HG02970 (cell line): ENCODE data around the gene CEMP1.

Experiments used
- ATAC-seq: cut with Tn5 transposase; IDR thresholded peaks from one replicate; pipeline ENCODE4 v1.9.1; 2021; ENCODE audit warnings: mild to moderate bottlenecking, moderate library complexity, moderate number of reproducible peaks; ENCODE audit not compliant: unreplicated experiment, low FRiP score

CEMP1 gene

GRCh38 chr16:2507052-2507659 lies 24.1 kb downstream of the CEMP1 start:
- ATAC-seq, result no peak

DNA sequence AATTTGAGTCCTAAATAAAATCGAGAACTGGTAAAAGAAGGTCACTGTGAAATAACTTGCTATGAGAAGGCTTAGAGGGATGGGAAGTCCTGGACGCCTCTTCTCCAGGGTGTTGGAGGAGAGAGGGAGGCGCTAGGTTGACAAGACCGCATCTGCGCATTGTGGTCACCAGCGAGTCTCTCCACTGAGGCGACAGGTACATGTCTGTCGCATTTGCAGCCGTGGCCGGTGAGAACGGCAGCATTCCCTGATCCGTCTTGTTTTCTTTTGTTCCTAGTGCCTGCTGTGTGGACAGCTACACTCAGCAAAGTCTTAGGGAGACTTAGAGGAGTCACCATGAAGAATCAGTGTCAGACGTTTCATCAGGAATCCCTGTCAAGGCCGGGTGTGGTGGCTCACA lies 25.5 kb downstream of the CEMP1 start:
- ATAC-seq, result no peak

DNA sequence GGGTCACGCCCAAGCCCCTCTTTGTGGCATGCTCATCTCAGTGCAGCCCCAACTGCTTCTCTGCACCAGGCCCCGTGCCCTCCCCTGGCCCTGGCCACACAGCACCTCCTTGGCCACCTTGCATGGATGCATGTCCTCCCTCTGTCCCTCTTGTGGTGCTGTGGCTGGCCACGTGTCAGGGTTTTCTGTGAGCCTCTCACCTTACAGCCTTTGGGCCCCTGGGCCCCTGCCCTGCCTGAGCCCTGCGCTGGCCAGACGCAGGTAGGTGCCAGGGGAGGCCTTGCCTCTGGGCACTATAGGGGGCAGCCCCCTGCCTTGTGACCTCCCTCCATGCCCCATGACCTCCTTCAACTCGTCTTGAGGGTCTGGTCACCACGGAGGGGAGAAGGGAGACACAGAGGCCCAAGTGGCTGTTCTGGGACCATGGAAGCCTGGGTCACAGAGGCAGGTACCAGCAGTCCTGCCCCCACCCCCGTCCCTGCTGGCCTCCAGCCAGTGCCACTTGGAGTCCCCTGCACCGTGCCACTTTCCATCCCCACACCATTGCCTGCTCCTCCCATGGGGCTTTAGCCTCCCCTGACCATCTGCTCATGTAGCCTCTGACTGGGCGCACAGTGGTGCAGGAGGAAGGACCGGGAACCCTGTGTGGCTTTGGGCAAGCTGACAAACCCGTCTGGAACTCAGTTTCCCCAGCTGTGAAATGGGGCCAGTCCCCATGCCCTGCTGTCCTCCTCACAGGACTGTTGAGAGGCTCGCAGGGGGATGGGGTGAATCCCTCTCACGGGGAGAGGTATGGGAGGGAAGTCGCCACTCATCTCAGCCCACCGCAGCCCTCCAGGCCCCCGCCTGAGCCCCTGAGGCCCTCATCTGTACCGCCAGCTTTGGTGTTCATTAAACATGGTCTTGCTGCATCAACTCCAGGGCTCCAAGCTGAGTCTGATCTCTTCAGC lies 29.0 kb downstream of the CEMP1 start:
- ATAC-seq, result no peak

- ATAC-seq, result no peak
Measured at GRCh38 chr16:2500918-2501750, 30.1 kb downstream of the CEMP1 start.

GRCh38 chr16:2500430-2500917 lies 30.7 kb downstream of the CEMP1 start:
- no peak for ATAC-seq

GRCh38 chr16:2499890-2500429 lies 31.2 kb downstream of the CEMP1 start:
- ATAC-seq, result no peak

- ATAC-seq, result no peak
Measured at GRCh38 chr16:2499454-2499853, 31.8 kb downstream of the CEMP1 start.

- no peak for ATAC-seq
Measured at GRCh38 chr16:2498531-2499253, 32.5 kb downstream of the CEMP1 start.

DNA sequence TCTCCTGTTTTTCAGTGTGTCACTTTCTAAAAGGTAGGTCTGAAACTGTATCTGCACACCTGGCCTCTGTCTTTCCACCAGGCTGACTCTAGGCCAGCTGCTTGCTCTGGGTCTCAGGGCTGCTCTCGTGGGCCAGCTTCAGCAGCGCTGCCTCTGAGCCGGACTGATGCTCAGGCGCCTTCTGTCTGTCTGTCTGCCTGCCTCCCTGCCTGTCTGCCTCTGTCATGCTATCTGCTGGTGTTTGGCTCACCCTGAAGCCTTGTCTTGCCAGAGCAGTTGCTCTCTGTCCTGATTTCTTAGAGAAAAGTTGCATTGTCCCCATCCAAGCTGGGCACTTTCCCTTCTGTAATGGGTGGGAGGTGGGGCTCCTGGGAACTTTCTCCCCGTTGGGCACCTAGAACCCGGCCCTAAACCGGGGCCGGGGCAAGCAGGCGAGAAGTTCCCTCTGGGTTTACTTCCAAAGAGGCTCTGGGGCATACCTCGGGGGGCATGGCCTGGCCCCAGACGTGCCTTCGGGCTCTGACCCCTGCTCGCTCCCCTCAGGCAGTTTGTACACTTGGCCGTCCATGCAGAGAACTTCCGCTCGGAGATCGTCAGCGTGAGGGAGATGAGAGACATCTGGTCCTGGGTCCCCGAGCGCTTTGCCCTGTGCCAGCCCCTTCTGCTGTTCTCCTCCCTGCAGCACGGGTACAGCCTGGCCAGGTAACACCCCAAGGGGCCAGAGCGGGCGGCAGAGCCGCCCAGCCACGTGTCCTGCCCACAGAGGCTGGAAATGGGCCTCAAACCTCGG lies 33.3 kb downstream of the CEMP1 start:
- no peak for ATAC-seq

- ATAC-seq, result no peak
Measured at GRCh38 chr16:2497116-2497630, 34.0 kb downstream of the CEMP1 start.

GRCh38 chr16:2496223-2497115 lies 34.7 kb downstream of the CEMP1 start:
- no peak for ATAC-seq

- ATAC-seq, result no peak
Measured at GRCh38 chr16:2495041-2495440, 36.2 kb downstream of the CEMP1 start.

GRCh38 chr16:2494616-2495015 lies 36.6 kb downstream of the CEMP1 start:
- no peak for ATAC-seq

DNA sequence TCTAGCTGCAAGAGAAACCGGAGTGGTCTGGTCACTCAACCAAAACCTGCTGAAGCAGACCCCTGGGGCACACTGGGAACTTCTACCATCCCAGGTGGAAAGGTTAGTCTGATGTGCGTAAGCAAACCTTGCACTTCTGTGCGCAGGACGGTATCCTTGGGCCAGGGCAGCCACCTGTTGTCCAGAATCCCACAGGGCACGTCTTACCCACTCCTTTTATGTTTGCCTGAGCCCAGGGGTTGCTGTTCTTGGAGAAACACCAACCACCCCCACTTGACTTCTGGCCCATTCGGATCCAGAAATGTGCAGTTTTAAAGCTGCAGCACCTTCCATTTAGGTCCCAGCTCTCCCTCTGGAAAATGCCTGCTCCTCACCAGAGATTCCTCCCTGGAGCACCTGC lies 37.6 kb downstream of the CEMP1 start:
- ATAC-seq, result no peak

DNA sequence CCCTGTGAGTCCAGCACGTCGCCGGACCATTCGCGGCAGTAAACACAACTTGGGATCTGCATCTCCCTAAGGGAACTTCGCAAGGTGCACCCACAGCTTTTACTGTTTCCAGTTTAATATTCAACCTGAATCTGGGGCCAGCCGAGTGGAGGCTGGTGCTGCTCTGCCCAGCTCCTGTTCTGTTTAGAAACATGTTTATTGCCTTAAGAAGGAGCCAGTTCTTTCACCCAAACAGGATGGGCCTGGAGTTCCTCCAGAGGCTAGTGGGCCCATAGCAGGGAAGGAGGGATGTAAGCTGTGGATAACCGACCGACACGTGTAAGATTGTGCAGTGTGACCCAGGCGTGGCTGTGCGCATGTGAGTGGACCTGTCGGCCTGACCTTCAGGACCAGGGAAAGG lies 38.9 kb downstream of the CEMP1 start:
- ATAC-seq, result no peak

- ATAC-seq, result no peak
Measured at GRCh38 chr16:2490190-2491105, 40.8 kb downstream of the CEMP1 start.

- ATAC-seq, result no peak
Measured at GRCh38 chr16:2489581-2489980, 41.6 kb downstream of the CEMP1 start.
